Smooth muscle cell (in vitro differentiated cells): ENCODE data around the gene TCL1B. TPM values are rescaled to one million over a fixed set of nuclear protein-coding genes. Genes with fewer than 3 reads are reported as not detected.

Source experiments
- DNase-seq: peaks from one replicate; lab custom pipeline; 2025; ENCODE audit not compliant: unreplicated experiment; lab: John Stamatoyannopoulos, UW
- H2AFZ ChIP-seq: fragments of 200-600 bp; sonication (generic); 2 replicates; pipeline ENCODE4 v1.6.0; 2016; ENCODE audit warnings: antibody characterized with exemption, low read depth, mild to moderate bottlenecking
- H3F3A ChIP-seq: fragments of 200-600 bp; sonication (generic); 2 replicates; pipeline ENCODE4 v1.6.0; 2017; ENCODE audit warnings: antibody characterized with exemption, low read depth
- H3K27ac ChIP-seq: fragments of 200-600 bp; sonication (generic); 2 replicates; pipeline ENCODE4 v1.5.1; 2016; ENCODE audit warnings: low read depth, mild to moderate bottlenecking
- H3K27me3 ChIP-seq: fragments of 200-600 bp; sonication (generic); 2 replicates; pipeline ENCODE4 v1.6.1; 2016; ENCODE audit warnings: low read depth, mild to moderate bottlenecking
- H3K36me3 ChIP-seq: fragments of 200-600 bp; sonication (generic); 2 replicates; pipeline ENCODE4 v1.5.1; 2016; ENCODE audit warnings: low read depth
- H3K4me1 ChIP-seq: fragments of 200-600 bp; sonication (generic); 2 replicates; pipeline ENCODE4 v1.5.1; 2016; ENCODE audit warnings: low read depth
- H3K4me2 ChIP-seq: fragments of 200-600 bp; sonication (generic); 2 replicates; pipeline ENCODE4 v1.6.0; 2016; ENCODE audit warnings: mild to moderate bottlenecking
- H3K4me3 ChIP-seq: fragments of 200-600 bp; sonication (generic); 2 replicates; pipeline ENCODE4 v1.5.1; 2016; ENCODE audit warnings: mild to moderate bottlenecking
- H3K79me2 ChIP-seq: fragments of 200-600 bp; sonication (generic); 2 replicates; pipeline ENCODE4 v1.6.0; 2016; ENCODE audit warnings: low read depth, mild to moderate bottlenecking
- H3K9ac ChIP-seq: fragments of 200-600 bp; sonication (generic); 2 replicates; pipeline ENCODE4 v1.6.0; 2016; ENCODE audit warnings: low read depth
- H3K9me3 ChIP-seq: fragments of 200-600 bp; sonication (generic); replicated peaks from 2 replicates; pipeline ENCODE4 v1.5.1; 2016; ENCODE audit warnings: low read depth
- H4K20me1 ChIP-seq: fragments of 200-600 bp; sonication (generic); 2 replicates; pipeline ENCODE4 v1.6.0; 2016; ENCODE audit warnings: low read depth
- CTCF ChIP-seq: fragments of 200-600 bp; sonication (generic); IDR thresholded peaks from 2 replicates; pipeline ENCODE4 v1.5.1; 2017; ENCODE audit warnings: borderline replicate concordance, mild to moderate bottlenecking, antibody characterized with exemption; ENCODE audit not compliant: insufficient read depth, poor library complexity, severe bottlenecking
- WGBS: methylation state at CpG from one replicate; pipeline ENCODE4 v1.1.7; 2016; ENCODE audit warnings: low lambda C conversion rate; 5-methylcytosine and 5-hydroxymethylcytosine counted together
- polyA plus RNA-seq: library from polyadenylated mRNA; unstranded; fragments of >200 nt; fragmentation: Nextera tagmentation; extraction: Ambion mirVana; gene quantifications from 2 replicates; pipeline ENCODE4 v1.2.1, GENCODE V29; 2016
- total RNA-seq: library from RNA; depleted of rRNA; stranded (reverse); fragments of >200 nt; gene quantifications from 2 replicates; pipeline ENCODE4 v1.2.3, GENCODE V29; 2014

Gene TCL1B
- total and polyA plus RNA-seq, 2 experiments from 2014 or later, result not detected

GRCh38 chr14:95695051-95695450 is 8.8 kb downstream of the TCL1B start:
- Histone ChIP-seq H3K9me3 (no peaks in the 10 kb centered on the region), H3K27ac (no peak overlapping the region), H3F3A (no peaks in the 10 kb centered on the region), H3K79me2 (no peaks in the 10 kb centered on the region), H3K27me3 (no peaks in the 10 kb centered on the region), H4K20me1 (no peaks in the 10 kb centered on the region), H3K4me3 (no peak overlapping the region), H3K36me3 (no peaks in the 10 kb centered on the region), H2AFZ (no peak overlapping the region), H3K4me2 (no peak overlapping the region), H3K4me1 (peaks cover 2% of the 10 kb centered on the region), H3K9ac (no peak overlapping the region)
- WGBS, result 75% methylated on average over 5 of the region's 5 CpGs
- DNase-seq, result no peak
- TF ChIP-seq CTCF, result no peak

DNA sequence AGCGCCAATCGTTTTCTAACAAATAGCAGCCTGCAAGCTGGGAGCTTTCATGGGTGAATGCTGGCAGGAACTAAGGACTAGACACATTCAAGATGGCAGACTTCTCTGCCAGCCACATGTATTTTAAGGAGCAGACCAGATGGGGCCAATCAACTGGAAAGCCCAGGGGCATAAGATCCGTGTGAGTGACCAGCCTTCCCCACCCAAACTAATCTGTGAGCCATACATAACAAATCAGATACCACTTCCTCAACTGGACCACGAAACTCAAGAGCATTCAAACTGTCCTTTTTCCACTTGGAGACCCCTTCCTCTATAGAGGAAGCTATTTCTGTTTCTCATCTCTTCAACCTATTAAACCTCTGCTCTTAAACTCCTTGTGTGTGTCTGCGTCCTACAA is 9.7 kb downstream of the TCL1B start:
- Histone ChIP-seq H3K36me3 (no peaks in the 10 kb centered on the region), H3K4me3 (no peak overlapping the region), H3K4me2 (no peak overlapping the region), H3F3A (no peaks in the 10 kb centered on the region), H3K4me1 (peaks cover 10% of the 10 kb centered on the region), H3K9ac (no peak overlapping the region), H2AFZ (no peak overlapping the region), H3K79me2 (no peaks in the 10 kb centered on the region), H3K27me3 (no peaks in the 10 kb centered on the region), H4K20me1 (no peaks in the 10 kb centered on the region), H3K27ac (no peak overlapping the region), H3K9me3 (no peaks in the 10 kb centered on the region)
- TF ChIP-seq CTCF, result no peak
- 90% methylated on average over 5 of the region's 5 CpGs for WGBS
- no peak for DNase-seq

- no peak overlapping the region for H3K27ac ChIP-seq
- WGBS, result 76% methylated on average over 15 of the region's 15 CpGs
- H3K9ac ChIP-seq, result no peak overlapping the region
- H3F3A ChIP-seq, result no peaks in the 10 kb centered on the region
- H3K4me2 ChIP-seq, result no peak overlapping the region
- no peaks in the 10 kb centered on the region for H3K36me3 ChIP-seq
- no peaks in the 10 kb centered on the region for H3K9me3 ChIP-seq
- H4K20me1 ChIP-seq, result no peaks in the 10 kb centered on the region
- DNase-seq, result no peak
- H3K79me2 ChIP-seq, result no peaks in the 10 kb centered on the region
- H3K4me1 ChIP-seq, result peaks cover 17% of the 10 kb centered on the region
- TF ChIP-seq CTCF, result no peak
- no peak overlapping the region for H3K4me3 ChIP-seq
- H2AFZ ChIP-seq, result no peak overlapping the region
- H3K27me3 ChIP-seq, result no peaks in the 10 kb centered on the region
Measured at GRCh38 chr14:95696741-95697140, 10.5 kb downstream of the TCL1B start.

GRCh38 chr14:95697764-95698163 is 11.5 kb downstream of the TCL1B start:
- no peak for DNase-seq
- H3K4me3 ChIP-seq, result no peak overlapping the region
- H3F3A ChIP-seq, result no peaks in the 10 kb centered on the region
- peaks cover 25% of the 10 kb centered on the region for H3K4me1 ChIP-seq
- no peaks in the 10 kb centered on the region for H3K9me3 ChIP-seq
- no peaks in the 10 kb centered on the region for H3K36me3 ChIP-seq
- 76% methylated on average over 7 of the region's 7 CpGs for WGBS
- no peak overlapping the region for H3K4me2 ChIP-seq
- no peaks in the 10 kb centered on the region for H3K27me3 ChIP-seq
- no peak overlapping the region for H3K27ac ChIP-seq
- H4K20me1 ChIP-seq, result no peaks in the 10 kb centered on the region
- no peak overlapping the region for H3K9ac ChIP-seq
- no peak for TF ChIP-seq CTCF
- no peak overlapping the region for H2AFZ ChIP-seq
- H3K79me2 ChIP-seq, result no peaks in the 10 kb centered on the region
